AG04449 (cell line): ENCODE data around the gene SMARCA2.

Source experiments
- CTCF ChIA-PET: fragments of 350-600 bp; formaldehyde crosslinking; extraction: SDS; loops from one replicate; lab custom pipeline; 2021; ENCODE audit warnings: antibody characterized with exemption; lab: Yijun Ruan, JAX
- POLR2A ChIA-PET: fragments of 400-600, 350-600 bp; formaldehyde crosslinking; extraction: SDS; loops from one replicate; lab custom pipeline; 2020; ENCODE audit warnings: antibody characterized with exemption, inconsistent platforms; lab: Yijun Ruan, JAX
- DNase-seq: peaks from one replicate; pipeline ENCODE4 v3.0.0-alpha.2; 2010; ENCODE audit warnings: low read depth, low spot score
- H3K4me3 ChIP-seq: 2 replicates; pipeline ENCODE4 v1.5.1; 2011; ENCODE audit warnings: low read depth, mild to moderate bottlenecking, control low read depth, low read length
- CTCF ChIP-seq: IDR thresholded peaks from one replicate; pipeline ENCODE4 v1.5.1; 2011; ENCODE audit warnings: mild to moderate bottlenecking, moderate library complexity, low read length, control low read depth, inconsistent platforms; ENCODE audit not compliant: insufficient read depth; ENCODE audit errors: missing control alignments

Gene SMARCA2

GRCh38 chr9:2174306-2174705 lies 159.2 kb downstream of the SMARCA2 start:
- ChIA-PET CTCF (interaction anchor here (1.0 kb wide), 1 partner anchor 554 kb away, joined by 3 read pairs; no protein-coding TSS in a partner anchor), POLR2A (no interaction called here)
- no peak overlapping the region for H3K4me3 ChIP-seq
- no peak for TF ChIP-seq CTCF
- no peak for DNase-seq

- ChIA-PET CTCF (no interaction called here), POLR2A (no interaction called here)
- no peak overlapping the region for H3K4me3 ChIP-seq
- DNase-seq = no peak
- no peak for TF ChIP-seq CTCF
Measured at GRCh38 chr9:2174911-2175310, 159.8 kb downstream of the SMARCA2 start.

GRCh38 chr9:2177121-2177520 lies 162.0 kb downstream of the SMARCA2 start:
- POLR2A ChIA-PET = no interaction called here
- no peak overlapping the region for H3K4me3 ChIP-seq
- DNase-seq = no peak
- no peak for TF ChIP-seq CTCF
- CTCF ChIA-PET = interaction anchor here (0.9 kb wide), 1 partner anchor 44 kb away, joined by 4 read pairs; no protein-coding TSS in a partner anchor

- POLR2A ChIA-PET = no interaction called here
- no peak for DNase-seq
- TF ChIP-seq CTCF = no peak
- CTCF ChIA-PET = interaction anchor here (5.4 kb wide), 1 partner anchor 45 kb away, joined by 28 read pairs; no protein-coding TSS in a partner anchor
- no peak overlapping the region for H3K4me3 ChIP-seq
Measured at GRCh38 chr9:2178034-2178734, 163.0 kb downstream of the SMARCA2 start.

GRCh38 chr9:2179567-2179966 lies 164.4 kb downstream of the SMARCA2 start:
- CTCF ChIA-PET = interaction anchor here (0.6 to 5.4 kb wide), 3 partner anchors 11 to 54 kb away, joined by 3 to 28 read pairs (median 3); no protein-coding TSS in a partner anchor
- POLR2A ChIA-PET = no interaction called here

More at GRCh38 chr9:2179567-2179966, 164.4 kb downstream of the SMARCA2 start:
- no peak overlapping the region for H3K4me3 ChIP-seq
- no peak for TF ChIP-seq CTCF
- no peak for DNase-seq
